NCI-H2227 treated with DMSO at 0.1 percent for 48 hours (cell line): ENCODE measurements around the gene PIP5K1C.

Experiments
- DNase-seq: peaks from one replicate; lab custom pipeline; 2025; lab: John Stamatoyannopoulos, UW

PIP5K1C gene

DNA sequence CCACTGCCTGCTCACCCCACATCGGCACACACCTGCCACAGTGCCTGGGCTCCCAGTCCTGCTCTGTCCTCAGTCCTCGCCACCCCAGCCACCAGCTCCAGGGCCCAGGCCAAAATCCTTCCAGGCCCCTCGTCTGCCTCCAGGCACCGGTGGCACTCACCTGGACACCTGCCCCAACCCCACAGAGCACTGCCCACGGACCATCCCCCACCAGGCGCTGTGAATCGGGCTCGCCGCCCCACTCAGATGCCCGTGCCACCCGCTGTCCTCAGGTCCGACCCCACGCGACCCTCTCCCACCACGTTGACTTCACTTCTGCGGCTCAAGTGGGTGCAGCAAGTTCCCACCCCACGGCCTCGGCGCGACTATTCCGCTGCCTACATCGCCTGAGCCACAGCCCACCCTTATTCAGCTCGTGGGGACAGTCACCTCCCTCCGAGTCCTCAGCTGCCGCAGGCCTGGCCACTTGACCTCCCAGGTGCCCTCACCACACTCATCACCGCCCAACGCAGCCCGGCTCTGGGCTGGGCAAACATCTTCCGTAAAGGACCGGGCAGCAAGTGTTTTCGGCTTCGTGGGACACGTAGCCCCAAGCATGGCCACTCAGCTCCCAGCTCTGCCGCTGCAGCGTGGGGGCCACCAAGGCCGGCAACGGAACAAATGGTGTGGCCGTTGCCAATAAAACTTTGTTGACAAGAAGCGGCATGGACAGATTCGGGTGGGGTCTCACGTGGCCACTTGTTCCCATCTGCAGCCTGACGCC, 5.7 kb downstream of the PIP5K1C start:
- no peak for DNase-seq

DNA sequence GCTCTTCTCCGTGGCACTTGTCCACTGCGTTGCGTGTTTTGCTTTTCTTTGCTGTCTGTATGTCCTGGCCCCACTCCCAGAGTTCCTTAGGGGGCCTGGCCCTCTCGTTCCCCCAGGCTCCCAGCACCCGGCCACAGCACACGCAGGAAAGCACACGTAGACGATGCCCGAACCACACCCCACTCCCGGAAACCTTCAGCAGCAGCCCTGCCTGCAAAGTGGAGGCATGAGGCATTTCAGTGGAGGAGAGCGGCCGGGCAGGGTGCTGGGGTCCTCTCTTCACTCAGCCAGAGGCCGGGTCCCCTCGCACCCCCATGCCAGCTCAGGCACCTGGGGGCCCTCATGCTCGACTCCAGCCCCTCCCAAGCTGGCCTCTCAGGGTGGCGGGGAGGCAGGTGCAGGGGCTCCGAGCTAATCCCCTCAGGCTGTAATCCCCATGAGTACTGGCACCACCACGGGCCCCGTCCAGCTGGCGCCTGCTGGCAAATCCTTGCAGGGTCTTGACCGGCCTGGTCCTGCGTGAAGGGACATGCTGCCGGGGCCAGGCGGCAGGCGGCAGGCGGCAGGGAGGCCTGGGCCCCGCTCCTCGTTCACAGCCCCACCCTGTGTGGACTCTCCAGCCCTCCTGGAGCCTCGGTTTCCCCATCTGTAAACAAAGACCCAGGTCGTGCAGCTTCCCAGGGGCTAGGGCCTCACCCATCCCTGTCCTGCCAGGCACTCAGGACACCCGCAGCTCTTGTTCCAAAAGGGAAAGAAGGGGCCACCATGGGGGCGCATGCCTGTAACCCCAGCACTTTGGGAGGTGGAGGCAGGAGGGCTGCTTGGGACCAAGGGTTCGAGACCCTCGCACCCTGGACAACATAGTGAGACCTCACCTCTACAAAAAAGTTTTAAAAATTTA, 7.0 kb downstream of the PIP5K1C start:
- DNase-seq, result no peak

DNA sequence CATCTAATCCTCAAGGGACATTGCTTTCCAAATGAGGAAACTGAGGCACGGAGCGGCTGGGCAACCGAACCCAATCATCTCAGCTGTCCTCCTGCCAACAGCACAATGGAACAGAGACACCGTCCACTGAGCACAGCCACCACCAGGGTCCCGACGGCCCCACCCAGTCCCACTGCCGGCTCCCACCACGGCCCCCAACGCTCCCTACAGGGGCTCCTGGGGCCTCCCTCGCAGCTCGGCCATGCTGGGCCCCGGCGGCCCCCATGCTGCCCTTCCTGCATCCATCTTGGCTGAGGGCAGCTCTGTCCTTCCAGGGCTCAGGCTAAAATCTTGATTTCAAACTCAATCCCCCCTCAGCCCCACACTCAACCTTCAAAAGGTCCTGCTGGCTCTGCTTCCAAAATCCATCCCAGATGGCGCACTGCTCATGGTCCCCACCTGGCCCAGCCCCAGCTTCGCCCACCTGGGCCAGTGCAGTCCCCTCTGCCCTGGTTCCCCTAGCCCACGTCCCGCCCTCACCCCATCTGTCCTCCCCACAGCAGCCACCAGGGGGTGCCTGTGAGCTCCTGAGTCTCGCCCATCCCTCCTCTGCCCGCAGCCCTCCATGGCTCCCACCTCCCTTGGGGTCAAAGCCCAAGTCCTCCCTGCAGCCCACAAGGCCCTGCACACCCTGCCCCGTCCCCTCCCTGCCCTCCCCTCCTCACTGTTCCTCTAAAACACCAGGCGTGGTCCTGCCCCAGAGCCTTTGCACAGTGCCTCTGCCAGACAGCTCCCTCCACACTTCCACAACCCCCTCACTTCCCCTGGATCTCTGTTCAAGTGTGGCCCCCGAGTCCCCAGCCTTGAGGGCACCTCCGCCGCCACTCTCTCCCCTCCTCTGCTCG, 7.9 kb downstream of the PIP5K1C start:
- DNase-seq, result no peak

DNA sequence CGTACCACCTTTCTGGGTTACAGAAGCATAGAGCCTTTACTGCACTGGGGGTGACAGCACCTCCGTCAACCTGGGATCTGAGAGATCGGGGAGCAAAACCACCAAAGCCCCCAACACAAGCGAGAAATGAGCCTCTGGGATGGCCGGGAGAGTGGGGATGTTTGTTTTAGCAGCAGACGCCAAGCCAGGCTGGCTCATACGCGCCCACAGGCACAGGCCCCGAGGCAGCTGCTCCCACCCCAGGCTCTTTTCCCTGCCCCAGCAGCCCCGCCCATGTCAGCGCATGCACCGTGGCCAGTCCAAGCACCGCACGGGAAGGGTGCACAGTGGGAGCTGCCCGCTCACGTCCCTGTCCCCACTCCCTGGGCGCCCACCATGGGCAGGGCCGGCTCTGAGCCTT, 8.5 kb downstream of the PIP5K1C start:
- no peak for DNase-seq

DNA sequence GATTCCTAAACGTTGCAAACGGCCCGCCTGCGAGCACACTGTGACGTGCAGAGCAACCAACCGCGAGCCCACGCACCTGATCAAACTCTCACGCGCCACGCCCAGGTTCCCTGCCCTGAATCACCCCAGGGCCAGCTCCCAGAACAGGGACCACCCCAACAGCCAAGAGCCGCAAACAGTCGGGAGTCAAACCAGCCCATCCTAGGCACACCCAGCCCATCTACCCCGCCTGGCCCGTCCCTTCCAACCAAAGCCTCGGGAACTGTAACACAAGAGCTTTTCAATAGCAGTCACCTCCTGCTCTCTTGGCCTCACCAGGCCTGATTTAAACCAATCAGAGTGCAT, 8.9 kb downstream of the PIP5K1C start:
- DNase-seq, result no peak

DNA sequence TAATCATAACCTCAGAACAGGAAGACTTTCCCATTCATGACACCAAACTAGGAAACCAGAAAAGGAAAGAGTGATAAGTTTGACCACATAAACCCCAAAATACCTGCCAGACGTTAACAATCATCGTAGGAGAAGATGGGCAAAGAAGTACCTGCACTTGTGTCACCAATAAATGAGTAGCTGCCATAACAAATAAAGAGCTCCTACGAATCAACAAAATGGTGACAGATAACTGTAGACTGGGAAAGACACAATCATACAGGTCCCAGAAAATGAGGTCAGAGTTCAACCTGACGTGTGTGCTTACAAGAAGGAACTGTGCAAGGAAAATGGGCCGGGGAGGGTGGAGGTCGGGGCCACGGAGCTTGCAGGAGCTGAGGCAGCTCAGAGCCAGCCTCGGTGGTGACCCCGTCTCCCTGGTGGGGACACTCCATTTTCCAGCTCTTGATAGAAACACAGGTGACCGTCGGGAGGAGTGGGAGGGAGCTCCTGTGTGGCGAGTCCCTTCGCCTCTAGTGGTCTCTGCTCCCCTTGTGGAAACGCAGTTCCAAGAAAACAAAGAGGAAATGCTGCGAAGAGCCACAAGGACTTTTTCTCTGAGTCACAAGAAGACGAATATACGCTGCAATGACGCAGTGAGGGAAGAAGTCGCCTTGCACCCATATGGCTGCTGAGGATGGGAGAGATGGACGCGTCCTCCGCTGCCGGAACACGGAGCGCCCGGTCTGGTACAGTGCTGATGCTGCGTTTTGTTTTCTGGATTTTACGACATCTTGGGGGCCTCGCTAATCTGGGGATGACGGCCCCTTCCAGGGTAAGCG, 9.5 kb downstream of the PIP5K1C start:
- DNase-seq, result no peak

DNA sequence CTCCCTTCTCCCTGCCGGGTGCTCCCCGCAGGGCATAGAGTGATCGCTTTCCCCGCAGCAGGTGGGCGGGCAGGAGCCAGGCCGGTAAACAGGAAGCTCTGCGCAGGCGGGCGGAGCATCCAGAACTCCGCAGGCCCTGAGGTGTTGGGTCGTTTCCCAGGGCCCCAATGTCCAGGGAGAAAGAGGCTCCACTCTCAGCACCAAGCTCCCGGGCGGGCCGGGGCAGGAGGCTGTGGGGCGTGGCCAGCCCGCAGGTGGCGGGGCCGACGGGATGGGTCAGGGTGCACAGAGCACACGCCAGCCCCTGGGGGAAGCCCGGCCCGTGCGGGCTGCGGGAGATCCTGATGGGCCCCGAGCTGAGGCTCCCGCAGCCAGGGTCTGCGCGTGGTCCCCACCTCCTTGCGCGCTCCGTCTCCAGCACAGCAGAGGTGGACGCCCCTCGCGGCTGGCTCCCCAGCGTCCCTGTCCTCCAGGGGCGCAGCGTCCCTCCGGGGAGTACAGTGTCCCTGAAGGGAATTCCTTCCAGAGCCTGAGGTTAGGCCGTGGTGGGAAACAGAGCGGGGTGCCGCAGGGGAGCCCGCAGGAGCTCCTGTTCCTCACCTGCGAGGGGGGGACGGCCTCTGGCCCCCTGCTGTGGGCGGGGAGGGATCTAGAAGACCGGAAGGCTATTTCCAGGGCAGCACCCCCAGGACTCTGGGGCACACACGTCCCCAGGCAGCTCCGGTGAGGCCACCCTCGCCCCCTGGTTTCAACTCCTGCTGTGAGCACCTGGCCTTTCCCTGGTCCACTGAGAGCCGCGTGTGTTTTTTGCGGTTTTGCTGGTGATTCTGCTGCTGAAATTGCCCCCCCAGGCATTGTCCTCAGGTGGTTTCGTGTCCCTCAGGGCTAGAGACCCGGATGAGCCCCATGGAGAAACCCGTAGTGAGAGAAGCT, 12.2 kb downstream of the PIP5K1C start:
- DNase-seq, result no peak

DNA sequence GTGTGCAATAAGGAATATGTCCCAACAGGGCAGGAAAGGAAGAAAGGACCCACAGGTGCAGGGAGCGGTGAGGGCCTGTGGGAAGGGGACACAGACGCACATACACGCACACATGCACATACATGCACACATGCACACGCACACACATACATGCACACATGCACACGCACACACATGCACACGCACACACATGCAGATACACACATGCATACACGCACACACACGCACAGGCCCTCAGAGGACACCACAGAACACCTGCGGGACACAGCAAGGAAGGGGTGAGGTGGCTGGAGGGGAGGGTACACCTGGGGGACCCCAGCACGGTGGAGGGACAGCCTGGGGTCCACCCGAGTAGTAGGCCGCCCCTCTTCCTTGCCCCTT, 12.9 kb downstream of the PIP5K1C start:
- DNase-seq, result no peak

DNA sequence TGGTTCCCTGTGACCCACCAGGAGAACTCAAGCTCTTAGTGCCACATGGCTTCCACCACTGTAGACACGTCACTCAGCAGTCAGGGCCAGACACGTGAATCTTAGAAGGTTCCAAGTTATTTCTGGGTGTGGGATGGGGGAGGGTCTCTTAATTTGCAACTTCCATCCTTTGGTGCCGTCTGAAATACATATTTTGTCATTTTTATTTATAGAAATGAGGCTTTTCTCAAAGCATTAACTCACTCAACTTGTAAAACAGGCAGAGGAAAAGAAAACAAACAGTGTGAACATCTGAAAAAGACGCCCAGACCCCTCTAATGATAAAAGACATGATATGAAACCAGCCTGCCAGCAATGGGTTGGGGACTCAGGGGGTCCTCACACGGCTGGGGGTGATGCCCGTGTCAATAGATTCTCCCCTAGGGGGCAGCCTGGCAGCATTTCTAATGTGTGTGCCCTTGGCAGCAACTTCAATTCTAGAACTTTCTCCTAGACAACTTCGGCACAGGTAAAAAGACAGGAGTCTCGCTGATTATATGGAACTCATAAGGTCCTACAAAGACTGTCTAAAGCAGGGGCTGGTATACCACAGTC, 15.4 kb downstream of the PIP5K1C start:
- DNase-seq, result no peak

DNA sequence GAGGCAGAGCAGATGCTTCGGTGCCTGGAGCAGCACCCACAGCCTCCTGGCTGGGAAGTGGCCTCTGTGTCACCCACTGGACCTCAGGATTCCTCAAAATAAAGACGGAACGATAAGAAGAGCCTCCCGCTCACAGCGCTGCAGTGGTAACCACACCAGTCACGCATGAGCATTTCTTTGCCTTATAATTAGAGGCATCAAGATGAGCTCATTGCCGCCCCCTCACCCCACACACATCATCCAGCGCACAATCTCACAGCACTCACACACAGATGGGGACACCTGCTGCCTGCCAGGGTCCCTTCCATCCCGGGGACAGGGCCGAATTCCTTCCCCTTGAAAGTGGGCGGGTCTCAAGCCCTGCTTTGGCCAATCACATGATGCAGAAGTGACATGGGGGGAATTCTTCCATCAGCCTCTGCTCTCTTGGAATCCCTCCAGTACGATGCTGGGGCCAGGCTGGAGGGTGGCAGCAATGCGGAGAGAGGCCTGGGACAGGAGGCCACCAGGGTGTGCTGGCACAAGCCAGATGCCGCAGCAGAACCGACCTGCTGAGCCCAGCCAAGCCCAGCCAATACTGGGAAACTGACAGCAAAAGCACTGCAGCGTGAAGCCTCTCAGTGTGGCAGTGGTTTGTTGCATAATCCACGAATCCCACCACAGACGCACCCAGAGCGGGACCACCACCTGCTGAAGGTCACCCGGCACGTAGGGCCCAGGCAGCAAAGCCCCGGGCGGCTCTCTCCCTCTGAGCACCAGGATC, 16.0 kb downstream of the PIP5K1C start:
- no peak for DNase-seq

DNA sequence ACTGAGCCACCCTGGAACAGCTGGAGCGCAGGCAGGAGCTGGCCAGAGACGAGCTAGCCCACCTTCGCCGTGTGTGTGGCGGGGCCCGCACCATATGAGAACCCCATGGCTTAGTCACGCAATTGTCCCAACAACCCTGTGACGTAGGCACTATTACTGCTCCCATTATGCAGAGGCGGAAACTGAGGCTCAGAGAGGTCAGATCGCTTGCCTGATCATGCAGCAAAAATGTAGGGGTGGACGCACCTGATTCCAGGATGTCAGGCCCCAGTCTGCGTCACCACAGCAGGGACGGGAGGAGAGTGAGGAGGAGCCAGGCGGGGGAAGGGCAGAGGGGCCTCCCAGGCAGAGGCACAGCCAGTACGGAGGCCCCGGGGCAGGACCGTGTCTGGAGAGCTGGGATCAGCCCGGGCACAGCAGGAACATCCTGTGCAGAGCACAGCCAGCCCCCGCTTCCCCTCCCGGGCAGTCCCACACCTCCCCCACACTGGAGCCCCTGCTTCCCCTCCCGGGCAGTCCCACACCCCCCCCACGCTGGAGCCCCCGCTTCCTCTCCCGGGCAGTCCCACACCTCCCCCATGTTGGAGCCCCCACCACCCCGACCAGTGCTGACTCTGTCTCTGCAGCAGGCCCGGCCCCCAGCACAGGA, 16.7 kb downstream of the PIP5K1C start:
- no peak for DNase-seq

DNA sequence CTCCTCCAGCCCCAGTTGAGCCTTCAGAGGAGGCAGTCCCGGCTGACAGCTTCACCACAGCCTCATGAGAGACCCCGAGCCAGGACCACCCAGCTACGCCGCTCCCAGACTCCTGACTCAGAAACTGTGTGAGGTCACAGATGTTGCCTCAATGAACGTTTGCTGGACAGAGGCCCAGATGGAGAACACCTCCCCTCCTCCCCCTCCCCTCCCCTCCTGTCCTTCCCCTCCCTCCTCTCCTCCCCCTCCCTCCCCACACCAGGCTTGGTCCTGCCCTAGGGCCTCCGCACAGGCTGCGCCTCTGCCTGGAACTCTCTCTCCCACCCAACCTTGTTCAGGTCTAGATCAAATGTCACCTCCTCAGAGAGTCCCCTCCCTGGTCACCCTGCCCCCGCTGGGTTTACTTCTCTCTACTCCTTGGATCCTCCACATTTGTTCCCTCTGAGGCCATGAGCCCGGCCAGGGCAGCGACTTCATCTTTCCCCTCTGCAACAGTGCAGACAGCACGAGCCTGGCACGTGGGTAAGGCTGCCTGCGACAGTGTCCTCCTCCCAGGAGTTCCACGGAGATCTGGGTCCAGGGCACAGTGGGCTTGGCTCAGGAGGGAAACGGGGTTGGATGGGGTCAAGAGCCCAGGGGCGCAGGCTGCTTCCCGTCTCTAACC, 17.4 kb downstream of the PIP5K1C start:
- no peak for DNase-seq

DNA sequence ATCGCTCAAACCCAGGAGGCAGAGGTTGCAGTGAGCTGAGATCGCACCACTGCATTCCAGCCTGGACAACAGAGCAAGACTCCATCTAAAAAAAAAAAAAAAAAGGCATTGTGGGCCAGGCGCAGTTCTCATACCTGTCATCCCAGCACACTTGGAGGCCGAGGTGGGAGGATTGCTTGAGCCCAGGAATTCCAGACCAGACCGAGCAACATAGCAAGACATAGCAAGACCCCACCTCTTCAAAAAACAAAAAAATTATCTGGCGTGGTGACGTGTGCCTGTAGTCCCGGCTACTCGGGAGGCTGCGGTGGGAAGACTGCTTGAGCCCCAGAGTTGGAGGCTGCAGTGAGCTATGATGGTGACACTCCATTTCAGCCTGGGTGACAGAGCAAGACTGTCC, 18.0 kb downstream of the PIP5K1C start:
- DNase-seq, result no peak

DNA sequence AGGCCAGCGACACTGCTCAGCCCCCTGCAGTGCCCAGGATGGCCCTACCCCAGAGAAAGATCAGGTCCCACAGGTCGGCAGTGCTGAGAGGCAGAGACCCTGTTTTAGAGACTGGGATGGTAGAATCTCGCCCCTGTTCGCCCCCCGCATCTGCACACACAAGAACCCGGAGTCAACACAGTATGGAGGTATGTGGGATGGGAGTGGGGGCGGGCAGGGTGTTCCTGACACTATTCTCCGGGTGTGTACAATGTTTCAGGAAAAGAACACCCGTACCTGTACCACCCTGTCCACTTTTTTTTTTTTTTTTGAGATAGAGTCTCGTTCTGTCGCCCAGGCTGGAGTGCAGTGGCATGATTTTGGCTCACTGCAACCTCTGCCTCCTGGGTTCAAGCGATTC, 19.3 kb downstream of the PIP5K1C start:
- DNase-seq, result no peak

DNA sequence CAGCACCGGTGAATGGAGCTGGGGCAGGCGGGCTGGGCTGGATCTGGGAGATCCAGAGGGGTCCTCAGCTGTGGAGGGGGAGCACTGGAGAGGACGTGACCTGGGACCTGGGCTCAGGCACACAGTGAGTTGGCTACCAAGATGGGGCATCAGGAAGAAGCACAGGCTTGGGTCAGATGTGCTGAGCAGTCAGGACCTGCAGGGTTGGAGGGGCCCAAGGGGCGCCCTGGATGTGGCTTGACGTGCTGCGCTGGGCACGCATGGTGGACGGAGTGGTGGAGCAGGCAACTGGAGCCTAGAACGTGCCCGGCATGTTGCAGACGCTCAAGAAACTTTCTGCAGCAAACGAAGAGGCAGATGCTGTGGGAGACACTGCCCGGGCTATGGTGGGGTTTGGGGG, 20.7 kb downstream of the PIP5K1C start:
- no peak for DNase-seq

DNA sequence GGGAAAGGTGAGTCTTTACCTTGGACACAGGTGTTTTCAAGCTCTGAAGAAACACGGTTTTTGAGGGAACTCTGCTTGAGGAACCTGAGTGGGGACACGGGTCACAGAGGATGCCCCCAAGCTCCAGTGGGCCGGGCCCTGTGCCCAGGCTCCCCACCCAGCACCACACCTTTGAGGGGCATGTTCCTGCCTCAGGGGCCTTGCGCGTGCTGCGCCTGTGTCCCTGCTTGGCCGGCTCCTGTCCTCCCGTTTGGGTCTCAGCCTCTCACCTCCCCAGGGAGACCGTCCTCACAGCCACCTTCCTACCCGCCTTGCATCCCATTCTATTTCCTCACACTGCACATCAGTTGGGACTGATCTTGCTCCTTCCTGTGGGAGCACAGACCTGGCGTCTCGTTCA, 21.1 kb downstream of the PIP5K1C start:
- no peak for DNase-seq

DNA sequence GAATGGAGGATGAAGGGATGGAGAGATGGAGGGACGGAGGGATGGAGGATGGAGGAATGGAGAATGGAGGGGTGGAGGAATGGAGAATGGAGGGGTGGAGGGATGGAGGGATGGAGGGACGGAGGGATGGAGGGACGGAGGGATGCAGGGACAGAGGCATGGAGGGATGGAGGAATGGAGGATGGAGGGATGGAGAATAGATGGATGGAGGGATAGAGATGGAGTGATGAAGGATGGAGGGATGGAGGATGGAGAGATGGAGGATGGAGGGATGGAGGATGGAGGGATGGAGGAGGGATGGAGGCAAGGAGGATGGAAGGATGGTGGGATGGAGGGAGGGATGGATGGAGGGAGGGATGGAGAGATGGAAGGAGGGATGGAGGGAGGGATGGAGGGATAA, 22.1 kb downstream of the PIP5K1C start:
- no peak for DNase-seq
